Transverse colon (tissue), 4 donors: ENCODE data around the gene CD59. TPM values are rescaled to one million over a fixed set of nuclear protein-coding genes. Genes with fewer than 3 reads are reported as not detected.

Experiments
- DNase-seq: peaks from one replicate; pipeline ENCODE4 v3.0.0-alpha.2; 2019
- H3K27ac ChIP-seq, 4 donors: fragments of 200-600 bp; sonication (generic); 2 replicates each; pipeline ENCODE4 v1.5.1; 2016 to 2018; ENCODE audit warnings: inconsistent platforms in 4 of 4
- H3K27me3 ChIP-seq: fragments of 200-600 bp; sonication (generic); 2 replicates; pipeline ENCODE4 v1.5.1; 2017; ENCODE audit warnings: inconsistent platforms
- H3K36me3 ChIP-seq, 4 donors: fragments of 200-600 bp; sonication (generic); 2 replicates each; pipeline ENCODE4 v1.5.1; 2017 to 2019; ENCODE audit warnings: inconsistent platforms in 4 of 4
- H3K4me1 ChIP-seq, 4 donors: fragments of 200-600 bp; sonication (generic); 2 replicates each; pipeline ENCODE4 v1.5.1; 2017 to 2020; ENCODE audit warnings: inconsistent platforms in 4 of 4
- H3K4me3 ChIP-seq, 4 donors: fragments of 200-600 bp; sonication (generic); 1 replicate in 1 of 4; 2 replicates in 3 of 4; pipeline versions ENCODE4 v1.5.1 to v1.6.1; 2017 to 2019; ENCODE audit warnings: inconsistent platforms in 4 of 4
- H3K9me3 ChIP-seq, 2 donors: fragments of 200-600 bp; sonication (generic); 2 replicates each; pipeline ENCODE4 v1.5.1; 2017 to 2019; ENCODE audit warnings: inconsistent platforms in 2 of 2
- CTCF ChIP-seq, 5 experiments: fragments of 200-600 bp in 3 of 5; fragments of 450-650 bp in 2 of 5; sonication (generic) in 3 of 5; IDR thresholded peaks; 1 replicate in 2 of 5; 2 replicates in 3 of 5; pipeline ENCODE4 v1.5.1; 2016 to 2017; ENCODE audit warnings: antibody characterized with exemption in 5 of 5, inconsistent platforms in 3 of 5, mild to moderate bottlenecking in 2 of 5, moderate library complexity in 1 of 5
- EP300 ChIP-seq: sonication (generic); formaldehyde crosslinking; IDR thresholded peaks from one replicate; pipeline ENCODE4 v1.6.1; 2017; ENCODE audit warnings: antibody characterized with exemption, low read depth
- POLR2A ChIP-seq: fragments of 450-650 bp; IDR thresholded peaks from one replicate; pipeline ENCODE4 v1.6.1; 2016; ENCODE audit warnings: antibody characterized with exemption, mild to moderate bottlenecking, moderate library complexity
- POLR2AphosphoS5 ChIP-seq, 3 donors: sonication (generic); formaldehyde crosslinking; IDR thresholded peaks; one replicate each; pipeline ENCODE4 v1.6.1; 2016; ENCODE audit warnings: antibody characterized with exemption in 3 of 3
- WGBS, 2 donors: methylation state at CpG; one replicate each; pipeline ENCODE4 v1.1.5; 2018; ENCODE audit warnings: low coverage in 1 of 2; 5-methylcytosine and 5-hydroxymethylcytosine counted together
- in situ Hi-C, 4 donors: fragments of 200-750 bp; cut with MboI; loops; one replicate each; pipeline versions ENCODE4 v1.15.0 to v1.15.1; 2017; ENCODE audit warnings: low sequenced_read_pairs in 3 of 4, low pct_ligation_motif_present in 1 of 4, low pct_unique_long_range_greater_than_20kb in 1 of 4
- intact Hi-C: fragments of 100-400 bp; cut with DNase I; formaldehyde crosslinking; loops from one replicate; pipeline ENCODE4 v1.15.1; 2023; ENCODE audit warnings: low total_unique reads
- total RNA-seq, 4 donors: library from RNA; depleted of rRNA; stranded (reverse); fragments of >200 nt; gene quantifications; one replicate each; pipeline ENCODE4 v1.1.0, GENCODE V29; 2016

The CD59 gene
- total RNA-seq, 4 donors from 2014 or later = 64.7 to 213 (median 170) TPM

- no peak for TF ChIP-seq EP300
- TF ChIP-seq POLR2AphosphoS5 (IDR thresholded peaks at IDR 0.05) = no peak
- no peak for TF ChIP-seq POLR2A
- no peak for TF ChIP-seq CTCF (IDR thresholded peaks at IDR 0.05)
- Histone ChIP-seq H3K4me3 (no peak overlapping the region), H3K27ac (peak overlapping the region in 1 of 4 donors; percentile 13), H3K9me3 (no peaks in the 10 kb centered on the region), H3K27me3 (no peaks in the 10 kb centered on the region), H3K36me3 (no peaks in the 10 kb centered on the region), H3K4me1 (peaks cover 16 to 38% (median 34%) of the 10 kb centered on the region in 4 donors)
- WGBS, 2 donors = 80 to 83% methylated on average over 1 to 4 of the region's 4 CpGs
- in situ Hi-C loops = loop anchor here in 1 of 4 donors (25.0 kb wide), 1 partner anchor 332 kb away; no protein-coding TSS in a partner anchor
- intact Hi-C loops = no loop called here
- DNase-seq = no peak
Measured at GRCh38 chr11:33694346-33695050, 41.7 kb downstream of the CD59 start.

DNA sequence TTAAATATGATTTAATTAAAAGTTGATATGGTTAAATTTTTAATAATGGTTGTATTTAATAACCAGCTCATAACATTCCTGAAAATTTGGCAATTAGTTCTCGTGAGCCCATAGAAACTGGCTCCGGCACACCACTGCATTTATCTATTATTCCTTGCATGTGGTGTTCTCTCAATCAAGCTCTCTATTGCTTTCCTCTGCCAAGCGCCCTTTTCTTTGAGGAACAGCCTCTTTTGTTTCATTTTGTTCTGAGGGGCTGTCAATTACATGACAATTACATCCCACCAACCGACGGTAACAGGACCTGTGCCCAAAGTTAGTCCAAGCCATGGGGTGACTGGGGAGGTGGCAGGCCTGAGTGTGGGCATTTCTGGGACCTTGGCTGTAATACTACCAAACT is 43.7 kb downstream of the CD59 start:
- peak overlapping the region; percentile 78 to 88 (median 86) for H3K27ac ChIP-seq
- no peak for DNase-seq
- WGBS, 2 donors = 53 to 60% methylated on average over 5 of the region's 5 CpGs
- no peaks in the 10 kb centered on the region for H3K27me3 ChIP-seq
- peaks cover 16 to 39% (median 33%) of the 10 kb centered on the region in 4 donors for H3K4me1 ChIP-seq
- no peak overlapping the region for H3K4me3 ChIP-seq
- TF ChIP-seq POLR2A (no peak), POLR2AphosphoS5 (IDR thresholded peaks at IDR 0.05) (no peak), EP300 (no peak), CTCF (IDR thresholded peaks at IDR 0.05) (no peak)
- in situ Hi-C loops (loop anchor here in 1 of 4 donors (25.0 kb wide), 1 partner anchor 330 kb away; no protein-coding TSS in a partner anchor), intact Hi-C loops (no loop called here)
- no peaks in the 10 kb centered on the region for H3K36me3 ChIP-seq
- H3K9me3 ChIP-seq = no peaks in the 10 kb centered on the region

DNA sequence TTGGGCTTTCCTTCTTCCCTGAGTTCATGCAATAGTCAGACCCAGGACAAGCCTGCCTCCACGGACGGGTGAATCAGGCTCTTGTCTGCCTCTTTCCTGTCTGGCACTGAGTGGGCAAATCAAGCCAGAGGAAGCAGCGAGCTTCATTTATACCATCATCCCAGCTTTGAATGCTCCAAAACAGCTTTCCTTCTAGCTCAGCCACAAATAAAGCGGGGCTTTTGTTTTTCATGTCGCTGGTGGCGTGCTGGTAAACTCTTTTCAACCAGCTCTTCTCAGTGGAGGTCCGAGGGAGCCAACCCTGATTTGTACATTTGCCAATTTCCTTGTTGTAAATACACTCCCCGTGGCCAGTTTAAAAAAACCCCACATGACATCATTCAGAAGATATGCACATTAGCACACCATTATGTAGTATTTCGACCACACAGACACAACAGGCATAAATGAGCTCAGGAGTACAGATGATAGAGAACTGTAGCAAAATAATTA is 44.2 kb downstream of the CD59 start:
- peaks cover 16 to 39% (median 32%) of the 10 kb centered on the region in 4 donors for H3K4me1 ChIP-seq

More for the DNA sequence above, 44.2 kb downstream of the CD59 start:
- 11 to 13% methylated on average over 2 to 9 of the region's 9 CpGs for WGBS, 2 donors
- Histone ChIP-seq H3K9me3 (peaks cover 0 to 3% of the 10 kb centered on the region in 2 donors), H3K27me3 (no peaks in the 10 kb centered on the region), H3K4me3 (no peak overlapping the region), H3K36me3 (no peaks in the 10 kb centered on the region), H3K27ac (peak overlapping the region; percentile 78 to 88 (median 86))
- in situ Hi-C loops (loop anchor here in 1 of 4 donors (25.0 kb wide), 1 partner anchor 330 kb away; no protein-coding TSS in a partner anchor), intact Hi-C loops (no loop called here)
- peak; percentile 34 for TF ChIP-seq POLR2A
- peak; percentile 34 to 84 (median 64) for TF ChIP-seq POLR2AphosphoS5 (IDR thresholded peaks at IDR 0.05)
- TF ChIP-seq EP300 = no peak
- TF ChIP-seq CTCF (IDR thresholded peaks at IDR 0.05) = no peak
- DNase-seq = peak; percentile 59
